AG04450 (cell line): ENCODE measurements around the gene ATP2B2. TPM values are rescaled to one million over a fixed set of nuclear protein-coding genes. Genes with fewer than 3 reads are reported as not detected.

Source experiments
- CTCF ChIA-PET: fragments of 300-600, 350-600 bp; formaldehyde crosslinking; extraction: SDS; loops from one replicate; lab custom pipeline; 2022; ENCODE audit warnings: antibody characterized with exemption, inconsistent platforms; lab: Charles Lee
- POLR2A ChIA-PET: fragments of 350-600 bp; formaldehyde crosslinking; extraction: SDS; loops from one replicate; lab custom pipeline; 2021; ENCODE audit warnings: antibody characterized with exemption, inconsistent platforms; lab: Yijun Ruan, JAX
- DNase-seq: peaks from one replicate; pipeline ENCODE4 v3.0.0-alpha.2; 2011; ENCODE audit warnings: low read depth, low spot score
- H3K27ac ChIP-seq: one replicate; pipeline ENCODE4 v1.5.1; 2012; ENCODE audit warnings: low read depth, low read length, control low read depth
- H3K27me3 ChIP-seq: one replicate; pipeline ENCODE4 v1.6.0; 2012; ENCODE audit warnings: low read length; ENCODE audit not compliant: control insufficient read depth, insufficient read depth
- H3K4me3 ChIP-seq: 2 replicates; pipeline ENCODE4 v1.5.1; 2011; ENCODE audit warnings: mild to moderate bottlenecking, low read depth, low read length, control low read depth
- H3K9me3 ChIP-seq: 2 replicates; pipeline ENCODE4 v1.5.1; 2012; ENCODE audit warnings: low read length; ENCODE audit not compliant: control insufficient read depth, insufficient read depth
- polyA plus RNA-seq: library from polyadenylated mRNA; depleted of rRNA; stranded (reverse); fragments of >200 nt; gene quantifications from 2 replicates; pipeline ENCODE4 v1.2.3, GENCODE V29; 2011
- TF ChIP-seq, protein P1 (sequence below): IDR thresholded peaks from 2 replicates; pipeline ENCODE4 v1.5.1; 2011; ENCODE audit warnings: low read depth, low read length, control low read depth, inconsistent platforms

Gene ATP2B2
- polyA plus RNA-seq, 1 experiment = 0.01 TPM

- TF ChIP-seq, protein P1, sequence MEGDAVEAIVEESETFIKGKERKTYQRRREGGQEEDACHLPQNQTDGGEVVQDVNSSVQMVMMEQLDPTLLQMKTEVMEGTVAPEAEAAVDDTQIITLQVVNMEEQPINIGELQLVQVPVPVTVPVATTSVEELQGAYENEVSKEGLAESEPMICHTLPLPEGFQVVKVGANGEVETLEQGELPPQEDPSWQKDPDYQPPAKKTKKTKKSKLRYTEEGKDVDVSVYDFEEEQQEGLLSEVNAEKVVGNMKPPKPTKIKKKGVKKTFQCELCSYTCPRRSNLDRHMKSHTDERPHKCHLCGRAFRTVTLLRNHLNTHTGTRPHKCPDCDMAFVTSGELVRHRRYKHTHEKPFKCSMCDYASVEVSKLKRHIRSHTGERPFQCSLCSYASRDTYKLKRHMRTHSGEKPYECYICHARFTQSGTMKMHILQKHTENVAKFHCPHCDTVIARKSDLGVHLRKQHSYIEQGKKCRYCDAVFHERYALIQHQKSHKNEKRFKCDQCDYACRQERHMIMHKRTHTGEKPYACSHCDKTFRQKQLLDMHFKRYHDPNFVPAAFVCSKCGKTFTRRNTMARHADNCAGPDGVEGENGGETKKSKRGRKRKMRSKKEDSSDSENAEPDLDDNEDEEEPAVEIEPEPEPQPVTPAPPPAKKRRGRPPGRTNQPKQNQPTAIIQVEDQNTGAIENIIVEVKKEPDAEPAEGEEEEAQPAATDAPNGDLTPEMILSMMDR = no peak
- peak; percentile 29 for DNase-seq
- Histone ChIP-seq H3K27me3 (peaks cover 2% of the 10 kb centered on the region), H3K27ac (no peak overlapping the region), H3K9me3 (no peaks in the 10 kb centered on the region), H3K4me3 (no peak overlapping the region)
- POLR2A ChIA-PET = no interaction called here
- CTCF ChIA-PET = interaction anchor here (1.2 kb wide), 1 partner anchor 93 kb away, joined by 3 read pairs; no protein-coding TSS in a partner anchor
These were observed 68.0 kb downstream of the ATP2B2 start for GRCh38 chr3:10437272-10437994.

DNA sequence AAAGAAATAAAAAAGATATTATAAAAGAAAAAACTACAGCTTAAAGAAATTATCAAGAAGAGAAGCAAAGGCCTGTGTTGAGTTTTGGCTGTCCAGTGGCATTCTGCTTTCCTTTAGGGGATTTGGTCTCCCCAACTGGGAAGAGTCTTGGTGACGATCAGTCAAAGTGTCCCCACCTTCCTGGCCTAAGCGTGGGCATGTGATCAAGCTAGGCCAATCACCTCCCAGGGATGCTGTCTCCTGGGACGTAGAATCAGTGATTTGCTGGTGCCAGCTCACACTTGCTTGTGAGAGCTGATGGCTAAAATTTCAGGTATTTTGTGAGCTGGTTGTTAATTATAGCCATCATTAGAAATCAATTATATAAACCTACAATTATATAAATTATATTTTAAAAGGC lies 69.5 kb downstream of the ATP2B2 start:
- DNase-seq = no peak
- CTCF ChIA-PET = interaction anchor here (1.0 kb wide), 1 partner anchor 18 kb away, joined by 3 read pairs; no protein-coding TSS in a partner anchor
- POLR2A ChIA-PET = no interaction called here
- Histone ChIP-seq H3K9me3 (no peaks in the 10 kb centered on the region), H3K27ac (no peak overlapping the region), H3K4me3 (no peak overlapping the region), H3K27me3 (peaks cover 2% of the 10 kb centered on the region)
- TF ChIP-seq, protein P1 = no peak

DNA sequence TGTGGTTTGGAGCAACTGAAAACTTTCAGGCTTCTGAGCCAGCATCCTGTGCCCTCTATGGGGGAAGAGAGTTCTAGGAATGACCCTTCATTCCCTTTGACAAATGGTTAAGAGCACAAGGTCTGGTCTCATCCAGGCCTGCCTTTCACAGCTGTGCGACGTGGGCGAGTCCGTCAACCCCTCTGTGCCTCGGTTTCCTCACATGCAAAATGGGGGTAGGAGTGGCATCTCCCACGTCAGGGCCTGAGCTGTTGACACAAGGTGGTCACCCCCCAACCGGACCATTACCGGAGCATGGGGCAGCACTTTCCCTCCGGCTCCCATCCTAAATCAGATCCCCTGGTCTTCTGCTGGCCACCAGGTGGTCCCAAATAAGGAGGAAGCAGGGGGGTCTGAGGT lies 70.4 kb downstream of the ATP2B2 start:
- TF ChIP-seq, protein P1 = no peak
- Histone ChIP-seq H3K4me3 (no peak overlapping the region), H3K9me3 (no peaks in the 10 kb centered on the region), H3K27ac (no peak overlapping the region), H3K27me3 (peaks cover 7% of the 10 kb centered on the region)
- POLR2A ChIA-PET = no interaction called here
- DNase-seq = no peak
- CTCF ChIA-PET = interaction anchor here (1.0 kb wide), 1 partner anchor 17 kb away, joined by 3 read pairs; no protein-coding TSS in a partner anchor

GRCh38 chr3:10434144-10434937 lies 71.0 kb downstream of the ATP2B2 start:
- peaks cover 8% of the 10 kb centered on the region for H3K27me3 ChIP-seq
- TF ChIP-seq, protein P1 = no peak
- no peak overlapping the region for H3K4me3 ChIP-seq
- H3K9me3 ChIP-seq = no peaks in the 10 kb centered on the region
- no peak overlapping the region for H3K27ac ChIP-seq
- ChIA-PET CTCF (interaction anchor here (1.0 kb wide), 1 partner anchor 304 kb away, joined by 3 read pairs; no protein-coding TSS in a partner anchor), POLR2A (interaction anchor here (0.7 kb wide), 1 partner anchor 73 kb away, joined by 3 read pairs; no protein-coding TSS in a partner anchor)
- no peak for DNase-seq
